ENCODE results near the gene CD4. TPM values are rescaled to one million over a fixed set of nuclear protein-coding genes. Genes with fewer than 3 reads are reported as not detected.

The CD4 gene
- total RNA-seq, 3 donors from 2014 or later: 42.0 to 76.9 (median 51.4) TPM

- Mint-ChIP-seq H3K27me3 (ENCODE audit: low read depth) (peaks cover 23% of the 10 kb centered on the region), H3K9me3 (no peaks in the 10 kb centered on the region), H3K4me1 (ENCODE audit: low read depth) (peaks cover 15% of the 10 kb centered on the region), H3K36me3 (ENCODE audit: insufficient read depth) (no peaks in the 10 kb centered on the region), H3K4me3 (peak overlapping the region; percentile 23)
- DNase-seq (no peak), ATAC-seq (no peak)
Observed at GRCh38 chr12:6830286-6830890, 41.1 kb downstream of the CD4 start.

DNA sequence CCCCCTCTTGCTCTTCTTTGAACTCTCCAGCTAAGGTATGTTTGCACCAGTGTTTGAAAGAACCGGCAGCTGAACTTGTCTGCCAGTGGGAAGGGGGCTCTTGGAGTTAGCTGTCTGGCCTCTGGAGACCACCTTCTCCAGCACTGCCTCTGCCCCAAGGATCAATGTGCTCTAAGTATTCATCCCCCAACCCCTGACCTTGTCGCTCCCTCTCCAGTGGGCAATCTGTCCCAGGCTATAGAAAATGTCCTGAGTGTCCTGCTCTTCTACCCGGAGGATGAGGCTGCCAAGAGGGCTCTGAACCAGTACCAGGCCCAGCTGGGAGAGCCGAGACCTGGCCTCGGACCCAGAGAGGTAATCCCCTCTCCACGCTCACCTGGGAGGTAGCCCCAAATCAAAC lies 41.7 kb downstream of the CD4 start:
- DNase-seq: no peak

DNA sequence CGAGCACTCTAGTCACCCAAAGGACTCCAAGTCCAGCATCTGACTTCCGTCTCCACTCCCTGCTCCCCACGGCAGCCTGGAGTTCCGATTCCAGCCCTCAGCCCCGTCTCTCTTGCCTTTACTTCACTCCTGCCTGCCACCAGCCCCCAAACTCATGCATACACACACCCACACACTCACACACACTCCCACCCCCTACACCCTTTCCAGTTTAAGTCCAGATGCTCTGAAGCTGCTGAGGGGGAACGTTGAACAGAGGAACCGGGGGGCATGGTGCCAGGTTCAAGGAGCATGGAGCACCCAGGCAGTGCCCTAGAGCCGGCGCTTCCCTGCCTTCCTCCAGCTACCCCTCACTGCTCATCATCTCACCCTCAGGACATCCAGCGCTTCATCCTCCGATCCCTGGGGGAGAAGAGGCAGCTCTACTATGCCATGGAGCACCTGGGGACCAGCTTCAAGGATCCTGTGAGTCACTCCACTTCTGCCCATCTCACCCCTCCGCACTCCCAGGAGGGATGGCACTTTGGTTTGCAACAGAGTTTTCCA lies 42.2 kb downstream of the CD4 start:
- H3K4me1 Mint-ChIP-seq (ENCODE audit: low read depth): peaks cover 13% of the 10 kb centered on the region
- no peaks in the 10 kb centered on the region for H3K36me3 Mint-ChIP-seq (ENCODE audit: insufficient read depth)
- H3K4me3 Mint-ChIP-seq: no peak overlapping the region
- no peak for ATAC-seq
- H3K27me3 Mint-ChIP-seq (ENCODE audit: low read depth): peaks cover 17% of the 10 kb centered on the region
- DNase-seq: no peak
- H3K9me3 Mint-ChIP-seq: no peaks in the 10 kb centered on the region

More for the DNA sequence above, 41.7 kb downstream of the CD4 start:
- ATAC-seq: no peak
- Mint-ChIP-seq H3K27me3 (ENCODE audit: low read depth) (peaks cover 20% of the 10 kb centered on the region), H3K4me1 (ENCODE audit: low read depth) (peaks cover 13% of the 10 kb centered on the region), H3K9me3 (no peaks in the 10 kb centered on the region), H3K4me3 (no peak overlapping the region), H3K36me3 (ENCODE audit: insufficient read depth) (no peaks in the 10 kb centered on the region)

DNA sequence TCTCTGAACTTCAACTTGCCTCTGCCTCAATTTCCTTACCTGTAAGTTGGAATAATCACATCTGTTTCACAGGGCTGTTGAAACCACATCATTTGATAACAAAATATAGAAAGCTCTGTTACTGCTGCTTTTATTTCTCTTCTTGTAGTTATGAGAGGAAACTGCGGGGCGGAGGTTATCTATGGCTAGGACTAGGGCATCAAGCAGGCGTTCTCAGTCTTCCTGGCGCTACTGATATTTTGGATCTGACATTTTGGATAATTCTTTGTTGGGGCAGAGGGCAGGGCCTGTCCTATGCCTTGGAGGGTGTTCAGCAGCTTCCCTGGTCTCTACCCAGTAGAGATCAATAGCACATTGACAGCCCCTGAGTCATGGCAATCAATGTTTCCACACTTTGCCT lies 42.8 kb downstream of the CD4 start:
- Mint-ChIP-seq H3K36me3 (ENCODE audit: insufficient read depth) (no peaks in the 10 kb centered on the region), H3K9me3 (no peaks in the 10 kb centered on the region), H3K4me1 (ENCODE audit: low read depth) (peaks cover 13% of the 10 kb centered on the region), H3K4me3 (no peak overlapping the region), H3K27me3 (ENCODE audit: low read depth) (peaks cover 16% of the 10 kb centered on the region)
- ATAC-seq: no peak
- DNase-seq: no peak

DNA sequence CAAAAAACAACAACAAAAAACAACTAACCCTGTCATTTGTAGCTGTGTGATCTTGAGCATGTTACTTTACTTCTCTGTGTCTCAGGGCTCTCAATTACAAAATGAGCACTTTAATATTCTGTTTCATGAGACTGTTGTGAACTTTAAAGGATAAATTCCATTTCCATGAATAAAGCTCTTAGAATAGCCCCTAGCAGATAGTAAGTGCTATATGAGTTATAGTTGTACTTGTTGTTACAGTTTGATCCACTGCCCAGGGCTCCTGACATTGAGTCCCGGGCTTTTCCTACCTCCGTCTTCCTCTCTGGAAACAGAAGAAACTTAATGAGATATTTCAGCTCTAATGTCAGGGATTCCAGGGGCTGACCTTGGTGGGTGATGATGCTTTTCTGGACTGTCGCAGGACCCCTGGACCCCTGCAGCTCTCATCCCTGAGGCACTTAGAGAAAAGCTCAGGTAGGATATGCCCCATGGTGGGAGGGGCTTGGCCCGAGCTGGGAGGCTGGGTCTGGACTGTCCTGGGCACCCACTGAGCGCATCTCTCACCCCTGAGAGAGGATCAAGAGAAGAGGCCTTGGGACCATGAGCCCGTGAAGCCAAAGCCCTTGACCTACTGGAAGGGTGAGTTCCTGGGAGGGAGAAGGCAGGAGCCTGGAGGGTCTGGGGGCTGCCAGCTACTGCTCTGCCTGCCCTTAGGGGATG lies 44.0 kb downstream of the CD4 start:
- Mint-ChIP-seq H3K27me3 (ENCODE audit: low read depth) (peaks cover 10% of the 10 kb centered on the region), H3K4me3 (no peak overlapping the region), H3K9me3 (no peaks in the 10 kb centered on the region), H3K36me3 (ENCODE audit: insufficient read depth) (no peaks in the 10 kb centered on the region), H3K4me1 (ENCODE audit: low read depth) (peaks cover 5% of the 10 kb centered on the region)
- DNase-seq (no peak), ATAC-seq (no peak)

DNA sequence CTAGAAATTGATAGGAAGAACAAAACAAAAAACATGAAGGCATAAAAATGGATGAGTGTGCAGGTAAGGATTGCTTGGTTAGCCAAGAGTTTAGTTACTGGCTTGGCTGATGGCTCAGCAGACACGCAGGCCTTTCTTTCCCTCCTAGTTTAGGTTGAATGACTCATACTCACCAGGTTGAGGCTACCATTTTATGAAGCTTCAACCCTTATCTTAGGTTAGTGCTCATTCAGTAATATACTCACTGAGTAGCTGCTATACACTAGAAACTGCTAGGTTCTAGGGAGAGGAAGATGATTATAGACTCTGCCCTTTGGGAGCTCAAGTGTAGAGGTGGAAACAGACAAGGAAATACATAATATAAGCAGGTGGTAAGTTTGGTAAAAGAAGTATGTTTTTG lies 44.9 kb downstream of the CD4 start:
- Mint-ChIP-seq H3K27me3 (ENCODE audit: low read depth) (peaks cover 5% of the 10 kb centered on the region), H3K4me1 (ENCODE audit: low read depth) (peaks cover 5% of the 10 kb centered on the region), H3K36me3 (ENCODE audit: insufficient read depth) (no peaks in the 10 kb centered on the region), H3K4me3 (no peak overlapping the region), H3K9me3 (no peaks in the 10 kb centered on the region)
- ATAC-seq (no peak), DNase-seq (no peak)

GRCh38 chr12:6834873-6835272 lies 45.5 kb downstream of the CD4 start:
- no peak overlapping the region for H3K4me3 Mint-ChIP-seq
- no peaks in the 10 kb centered on the region for H3K36me3 Mint-ChIP-seq (ENCODE audit: insufficient read depth)
- ATAC-seq (no peak), DNase-seq (no peak)
- no peaks in the 10 kb centered on the region for H3K9me3 Mint-ChIP-seq
- H3K4me1 Mint-ChIP-seq (ENCODE audit: low read depth): peaks cover 2% of the 10 kb centered on the region
- H3K27me3 Mint-ChIP-seq (ENCODE audit: low read depth): peaks cover 3% of the 10 kb centered on the region

GRCh38 chr12:6836851-6837250 lies 47.5 kb downstream of the CD4 start:
- no peak for DNase-seq
- Mint-ChIP-seq H3K4me3 (no peak overlapping the region), H3K36me3 (ENCODE audit: insufficient read depth) (no peaks in the 10 kb centered on the region), H3K4me1 (ENCODE audit: low read depth) (peaks cover 2% of the 10 kb centered on the region), H3K9me3 (no peaks in the 10 kb centered on the region), H3K27me3 (ENCODE audit: low read depth) (no peaks in the 10 kb centered on the region)
- no peak for ATAC-seq

GRCh38 chr12:6837370-6838060 lies 48.2 kb downstream of the CD4 start:
- Mint-ChIP-seq H3K4me3 (no peak overlapping the region), H3K36me3 (ENCODE audit: insufficient read depth) (no peaks in the 10 kb centered on the region), H3K4me1 (ENCODE audit: low read depth) (peaks cover 2% of the 10 kb centered on the region), H3K27me3 (ENCODE audit: low read depth) (no peaks in the 10 kb centered on the region), H3K9me3 (no peaks in the 10 kb centered on the region)
- DNase-seq (no peak), ATAC-seq (no peak)

- ATAC-seq (no peak), DNase-seq (no peak)
- no peak overlapping the region for H3K4me3 Mint-ChIP-seq
- no peaks in the 10 kb centered on the region for H3K9me3 Mint-ChIP-seq
- H3K4me1 Mint-ChIP-seq (ENCODE audit: low read depth): peaks cover 2% of the 10 kb centered on the region
- no peaks in the 10 kb centered on the region for H3K36me3 Mint-ChIP-seq (ENCODE audit: insufficient read depth)
- H3K27me3 Mint-ChIP-seq (ENCODE audit: low read depth): no peaks in the 10 kb centered on the region
Observed at GRCh38 chr12:6838854-6839253, 49.5 kb downstream of the CD4 start.

DNA sequence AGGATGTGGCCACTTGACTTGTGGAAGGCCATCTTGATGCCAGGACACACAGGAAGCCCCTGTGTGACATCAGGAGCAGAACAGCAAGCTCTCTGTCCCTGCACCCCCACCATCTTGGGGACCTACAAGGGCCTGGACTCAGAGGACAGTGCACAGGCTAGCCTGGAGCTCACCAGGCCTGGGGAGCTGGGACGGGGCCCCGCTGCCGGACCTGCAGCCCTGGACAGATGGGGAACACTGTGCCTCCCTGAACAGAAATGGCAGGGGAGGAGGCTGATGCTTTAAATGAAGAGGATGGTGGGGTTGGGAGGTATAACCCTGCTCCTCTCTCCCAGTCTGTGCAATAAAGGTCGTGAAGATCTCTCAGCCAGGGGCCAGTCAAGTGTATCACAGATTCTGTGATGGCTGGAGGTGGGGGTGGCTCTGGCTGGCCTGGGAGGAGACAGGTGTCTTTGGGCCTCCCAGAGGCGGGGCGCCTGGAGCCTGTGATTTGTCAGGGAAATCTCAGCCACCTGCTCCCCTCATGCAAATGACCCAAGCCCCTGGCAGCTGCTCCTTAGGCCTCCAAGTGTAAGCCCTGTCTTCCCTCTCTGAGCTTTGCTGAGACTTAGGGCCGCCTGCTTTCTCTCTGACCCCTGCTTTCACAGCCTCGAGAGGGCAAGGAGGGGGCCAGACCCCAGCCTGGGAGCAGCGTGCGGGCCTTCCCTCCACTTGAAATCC lies 50.3 kb downstream of the CD4 start:
- no peak for ATAC-seq
- Mint-ChIP-seq H3K9me3 (no peaks in the 10 kb centered on the region), H3K36me3 (ENCODE audit: insufficient read depth) (no peaks in the 10 kb centered on the region), H3K27me3 (ENCODE audit: low read depth) (no peaks in the 10 kb centered on the region), H3K4me1 (ENCODE audit: low read depth) (no peaks in the 10 kb centered on the region), H3K4me3 (no peak overlapping the region)
- DNase-seq: no peak

DNA sequence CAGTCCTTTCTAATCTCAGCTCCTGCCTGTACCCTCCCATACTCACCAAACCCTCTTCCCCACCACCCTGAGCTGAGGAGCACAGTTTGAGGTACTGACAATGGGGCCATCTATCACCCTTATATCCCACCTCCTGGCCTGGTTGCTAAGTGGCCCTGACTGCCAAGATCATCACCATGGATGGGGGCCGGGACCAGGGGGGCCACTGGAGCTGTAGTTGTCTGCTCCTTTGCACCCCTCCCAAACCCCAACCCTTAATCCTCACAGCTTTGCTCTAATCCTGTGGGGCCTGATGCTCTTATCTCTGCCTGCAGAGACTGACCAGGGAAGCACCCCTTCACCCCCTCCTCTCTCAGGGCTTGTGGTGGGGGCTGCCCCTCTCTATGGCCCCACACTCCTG lies 51.0 kb downstream of the CD4 start:
- H3K27me3 Mint-ChIP-seq (ENCODE audit: low read depth): no peaks in the 10 kb centered on the region
- no peak for DNase-seq
- H3K9me3 Mint-ChIP-seq: no peaks in the 10 kb centered on the region
- no peaks in the 10 kb centered on the region for H3K4me1 Mint-ChIP-seq (ENCODE audit: low read depth)
- no peaks in the 10 kb centered on the region for H3K36me3 Mint-ChIP-seq (ENCODE audit: insufficient read depth)
- no peak overlapping the region for H3K4me3 Mint-ChIP-seq
- no peak for ATAC-seq

DNA sequence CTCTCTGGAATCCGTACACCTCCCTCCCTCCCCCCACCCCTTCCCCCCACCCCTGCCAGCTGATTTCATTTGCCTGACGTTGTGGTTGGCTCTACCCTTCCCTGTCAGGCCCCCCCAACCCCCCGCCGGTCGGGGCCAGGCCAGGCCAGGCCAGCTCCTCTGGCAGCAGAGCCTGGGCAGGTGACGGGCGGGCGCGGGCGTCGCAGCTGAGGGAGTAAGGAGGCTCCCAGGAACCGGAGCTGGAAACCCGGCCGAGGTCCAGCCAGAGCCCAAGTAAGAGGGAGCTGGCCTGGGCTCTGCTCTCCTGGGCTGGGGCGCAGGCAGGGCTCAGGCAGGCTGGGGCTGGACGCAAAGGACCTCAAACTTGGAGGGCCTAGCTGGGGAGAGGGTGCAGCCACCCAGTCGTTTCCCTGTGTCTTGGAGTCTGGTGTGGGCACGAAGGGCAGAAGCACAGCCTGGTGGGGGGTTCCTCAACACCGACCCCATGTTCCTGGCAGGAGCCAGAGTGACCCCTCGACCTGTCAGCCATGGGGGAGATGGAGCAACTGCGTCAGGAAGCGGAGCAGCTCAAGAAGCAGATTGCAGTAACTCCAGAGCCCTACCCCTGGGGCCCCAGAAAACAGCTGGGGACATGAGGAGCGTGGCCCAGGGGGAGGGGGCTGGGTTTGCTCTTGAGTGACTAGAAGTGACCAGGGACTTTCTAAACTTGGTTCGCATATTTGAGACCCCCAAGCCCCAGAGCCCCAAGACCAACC lies 51.6 kb downstream of the CD4 start, which contains the start of gene GNB3:
GNB3 (plus strand) TSS at position 165 of the 755 bp plus-strand sequence; CDS start at position 528, 363 bp downstream.
- Mint-ChIP-seq H3K36me3 (ENCODE audit: insufficient read depth) (no peaks in the 10 kb centered on the region), H3K4me1 (ENCODE audit: low read depth) (no peaks in the 10 kb centered on the region), H3K9me3 (no peaks in the 10 kb centered on the region), H3K4me3 (no peak within 1 kb of the TSS), H3K27me3 (ENCODE audit: low read depth) (no peaks in the 10 kb centered on the region)
- no peak for DNase-seq
- ATAC-seq: no peak

- ATAC-seq (no peak), DNase-seq (no peak)
- Mint-ChIP-seq H3K27me3 (ENCODE audit: low read depth) (no peaks in the 10 kb centered on the region), H3K9me3 (no peaks in the 10 kb centered on the region), H3K36me3 (ENCODE audit: insufficient read depth) (peaks cover 3% of the 10 kb centered on the region), H3K4me3 (no peak overlapping the region), H3K4me1 (ENCODE audit: low read depth) (no peaks in the 10 kb centered on the region)
Observed at GRCh38 chr12:6842075-6842474, 52.7 kb downstream of the CD4 start.
